RWPE2 (cell line): ENCODE data around the gene WDR88.

Experiments
- ATAC-seq: fragments of 200-7000 bp; cut with Tn5 transposase; 3 replicates; pipeline ENCODE4 v1.9.1; 2021; ENCODE audit warnings: low read depth
- DNase-seq: peaks from one replicate; pipeline ENCODE4 v3.0.0-alpha.2; 2020; ENCODE audit warnings: low spot score
- H3K27ac ChIP-seq: fragments of 450-650 bp; 2 replicates; pipeline ENCODE4 v1.5.1; 2017; ENCODE audit warnings: mild to moderate bottlenecking; ENCODE audit not compliant: poor library complexity, severe bottlenecking
- H3K27me3 ChIP-seq: fragments of 250-450 bp; sonication (Bioruptor Pico); 2 replicates; pipeline ENCODE4 v1.5.1; 2021; ENCODE audit warnings: mild to moderate bottlenecking, moderate library complexity; ENCODE audit not compliant: insufficient read depth, poor library complexity, severe bottlenecking
- H3K36me3 ChIP-seq: fragments of 250-450 bp; sonication (Bioruptor Pico); 2 replicates; pipeline ENCODE4 v1.5.1; 2020; ENCODE audit warnings: low read depth, mild to moderate bottlenecking, moderate library complexity
- H3K4me1 ChIP-seq: fragments of 250-450 bp; sonication (Bioruptor Pico); 2 replicates; pipeline ENCODE4 v1.5.1; 2021; ENCODE audit warnings: mild to moderate bottlenecking, moderate library complexity; ENCODE audit not compliant: insufficient read depth, poor library complexity, severe bottlenecking
- H3K4me3 ChIP-seq: fragments of 250-450 bp; sonication (Bioruptor Pico); 2 replicates; pipeline ENCODE4 v1.5.1; 2021; ENCODE audit warnings: mild to moderate bottlenecking, moderate library complexity; ENCODE audit not compliant: severe bottlenecking
- H3K9me3 ChIP-seq: fragments of 250-450 bp; sonication (Bioruptor Pico); 2 replicates; pipeline ENCODE4 v1.5.1; 2021; ENCODE audit warnings: mild to moderate bottlenecking, moderate library complexity; ENCODE audit not compliant: severe bottlenecking
- TF ChIP-seq, protein P1 (sequence below): fragments of 450-650 bp; IDR thresholded peaks from one replicate; pipeline ENCODE4 v1.5.1; 2017; ENCODE audit warnings: mild to moderate bottlenecking, moderate library complexity; ENCODE audit not compliant: poor library complexity, severe bottlenecking

Gene WDR88

DNA sequence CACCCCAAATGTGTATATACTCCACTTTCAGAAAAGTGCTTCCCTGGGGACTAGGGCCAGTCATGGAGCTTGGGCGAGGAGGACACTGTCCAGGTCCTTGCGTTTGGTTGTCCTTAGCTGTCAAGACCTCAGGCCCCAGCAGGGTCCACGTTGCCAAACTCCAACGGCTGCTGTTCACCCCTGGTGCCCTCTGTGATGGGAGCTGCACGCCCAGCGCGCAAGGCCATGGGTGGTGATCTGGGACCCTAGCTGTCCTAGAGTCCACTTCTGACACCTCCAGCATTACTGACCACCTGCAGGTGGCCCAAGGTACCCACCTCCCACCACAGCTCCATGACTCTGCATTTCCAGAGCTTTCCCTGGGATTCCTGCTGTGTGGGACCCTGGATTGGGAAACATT is 66.3 kb downstream of the WDR88 start:
- H3K9me3 ChIP-seq, result no peaks in the 10 kb centered on the region
- no peaks in the 10 kb centered on the region for H3K36me3 ChIP-seq
- H3K27ac ChIP-seq, result no peak overlapping the region
- H3K4me3 ChIP-seq, result no peak overlapping the region
- no peaks in the 10 kb centered on the region for H3K4me1 ChIP-seq
- DNase-seq (no peak), ATAC-seq (no peak)
- TF ChIP-seq, protein P1, sequence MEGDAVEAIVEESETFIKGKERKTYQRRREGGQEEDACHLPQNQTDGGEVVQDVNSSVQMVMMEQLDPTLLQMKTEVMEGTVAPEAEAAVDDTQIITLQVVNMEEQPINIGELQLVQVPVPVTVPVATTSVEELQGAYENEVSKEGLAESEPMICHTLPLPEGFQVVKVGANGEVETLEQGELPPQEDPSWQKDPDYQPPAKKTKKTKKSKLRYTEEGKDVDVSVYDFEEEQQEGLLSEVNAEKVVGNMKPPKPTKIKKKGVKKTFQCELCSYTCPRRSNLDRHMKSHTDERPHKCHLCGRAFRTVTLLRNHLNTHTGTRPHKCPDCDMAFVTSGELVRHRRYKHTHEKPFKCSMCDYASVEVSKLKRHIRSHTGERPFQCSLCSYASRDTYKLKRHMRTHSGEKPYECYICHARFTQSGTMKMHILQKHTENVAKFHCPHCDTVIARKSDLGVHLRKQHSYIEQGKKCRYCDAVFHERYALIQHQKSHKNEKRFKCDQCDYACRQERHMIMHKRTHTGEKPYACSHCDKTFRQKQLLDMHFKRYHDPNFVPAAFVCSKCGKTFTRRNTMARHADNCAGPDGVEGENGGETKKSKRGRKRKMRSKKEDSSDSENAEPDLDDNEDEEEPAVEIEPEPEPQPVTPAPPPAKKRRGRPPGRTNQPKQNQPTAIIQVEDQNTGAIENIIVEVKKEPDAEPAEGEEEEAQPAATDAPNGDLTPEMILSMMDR, result no peak
- H3K27me3 ChIP-seq, result peaks cover 14% of the 10 kb centered on the region

DNA sequence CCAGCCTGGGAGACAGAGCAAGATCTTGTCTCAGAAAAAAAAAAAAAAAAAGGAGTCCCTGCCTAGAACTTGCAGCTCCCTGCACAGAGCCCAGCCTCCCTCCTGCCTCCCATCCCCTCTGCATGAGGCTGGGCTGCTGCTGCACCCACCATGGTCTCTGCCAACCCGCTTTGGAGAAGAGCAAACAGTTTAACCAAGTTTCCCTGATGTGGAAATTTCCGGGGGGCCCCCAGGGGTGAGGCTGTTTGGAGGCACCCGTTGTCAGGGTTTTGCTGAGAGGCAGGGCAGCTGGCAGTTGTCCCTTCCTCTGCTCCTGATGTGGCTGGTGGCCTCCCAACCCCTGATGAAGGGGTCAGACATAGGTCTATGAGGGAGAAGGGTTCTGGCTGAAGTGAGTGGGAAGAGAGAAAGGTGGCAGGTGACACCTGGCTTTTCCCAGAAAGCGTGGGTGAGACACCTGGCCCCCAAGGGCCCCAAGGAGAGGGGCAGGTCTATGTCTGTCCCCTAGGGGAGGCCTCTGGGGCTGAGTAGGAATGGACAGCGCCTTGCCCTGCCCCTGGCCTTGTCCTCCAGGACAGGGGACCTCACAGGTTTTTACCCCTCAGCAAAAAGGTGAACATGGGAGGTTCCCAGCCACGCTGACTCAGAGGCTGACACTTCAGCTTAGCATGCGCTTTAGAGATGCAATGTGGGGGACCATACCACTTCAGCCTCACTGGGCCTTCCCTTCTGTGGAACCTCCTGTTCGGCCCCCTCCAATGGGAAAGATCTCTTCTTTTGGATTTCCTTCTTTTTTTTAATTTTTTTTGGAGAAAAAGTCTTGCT is 67.7 kb downstream of the WDR88 start:
- ATAC-seq (no peak), DNase-seq (no peak)
- Histone ChIP-seq H3K36me3 (no peaks in the 10 kb centered on the region), H3K9me3 (no peaks in the 10 kb centered on the region), H3K4me1 (no peaks in the 10 kb centered on the region), H3K27ac (no peak overlapping the region), H3K4me3 (no peak overlapping the region), H3K27me3 (peaks cover 7% of the 10 kb centered on the region)
- TF ChIP-seq, protein P1, result no peak

GRCh38 chr19:33201473-33201872 is 69.6 kb downstream of the WDR88 start:
- Histone ChIP-seq H3K4me3 (no peak overlapping the region), H3K27ac (no peak overlapping the region), H3K27me3 (no peaks in the 10 kb centered on the region), H3K4me1 (no peaks in the 10 kb centered on the region), H3K36me3 (no peaks in the 10 kb centered on the region), H3K9me3 (no peaks in the 10 kb centered on the region)
- ATAC-seq, result no peak
- DNase-seq, result no peak
- TF ChIP-seq, protein P1, result no peak

- DNase-seq (no peak), ATAC-seq (no peak)
- no peaks in the 10 kb centered on the region for H3K27me3 ChIP-seq
- no peaks in the 10 kb centered on the region for H3K9me3 ChIP-seq
- TF ChIP-seq, protein P1, result no peak
- H3K27ac ChIP-seq, result no peak overlapping the region
- H3K36me3 ChIP-seq, result no peaks in the 10 kb centered on the region
- no peaks in the 10 kb centered on the region for H3K4me1 ChIP-seq
- no peak overlapping the region for H3K4me3 ChIP-seq
These were observed 70.1 kb downstream of the WDR88 start for GRCh38 chr19:33201886-33202545.
